ENCODE results near the gene ATL2.

DNA sequence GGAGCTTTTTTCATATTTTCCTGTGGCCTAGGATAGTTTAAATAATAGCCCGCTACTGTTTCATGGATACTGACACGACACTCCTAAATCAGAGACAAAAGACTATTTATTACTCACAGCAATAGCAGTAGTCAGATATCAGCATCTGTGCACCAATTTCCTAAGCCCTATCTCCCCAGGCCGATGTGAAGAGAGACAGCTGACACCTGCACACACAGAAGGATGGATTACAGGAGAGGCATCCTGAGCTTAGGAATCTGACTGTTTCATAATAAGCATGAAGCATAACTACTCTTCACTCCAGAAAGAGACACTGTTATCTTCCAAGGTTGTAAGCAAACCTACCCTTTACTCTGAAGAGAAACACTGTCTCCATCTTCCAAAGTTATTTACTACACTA lies 105.4 kb downstream of the ATL2 start:
- no peak for TF ChIP-seq ZNF274 (IDR thresholded peaks at IDR 0.05; ENCODE audit: low read depth, low read length)
- no peak for TF ChIP-seq SUZ12 (IDR thresholded peaks at IDR 0.05; ENCODE audit: extremely low read depth, insufficient read depth, insufficient read length)

Measured in NT2/D1 (cell line).